Measurements from ENCODE around the gene LHFPL3. TPM values are rescaled to one million over a fixed set of nuclear protein-coding genes. Genes with fewer than 3 reads are reported as not detected.
"Not testable (repeated sequence)": the region's sequence is repeated elsewhere in the genome, so short reads cannot be mapped to it uniquely, and the experiment has no call there.

Gene LHFPL3
- total and polyA plus RNA-seq, 12 donors = 0.14 TPM; not detected in 11

DNA sequence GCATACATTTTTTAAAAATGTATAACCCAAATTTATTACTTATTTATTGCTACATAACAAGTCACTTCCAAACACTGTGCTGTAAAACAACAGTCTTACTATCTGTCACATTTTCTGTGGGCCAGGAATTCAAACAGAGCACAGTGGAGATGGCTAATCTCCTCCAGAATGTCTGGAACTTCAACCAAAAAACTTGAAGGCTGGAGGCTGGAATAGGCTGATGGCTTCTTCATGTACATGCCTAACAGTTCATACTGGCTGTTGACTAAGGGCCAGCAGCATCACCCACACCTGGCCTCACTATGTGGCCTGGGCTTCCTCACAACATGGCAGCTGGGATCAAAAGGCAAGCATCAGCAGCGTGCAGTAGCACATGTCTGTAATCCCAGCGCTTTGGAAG, 593.2 kb downstream of the LHFPL3 start:
- intact Hi-C loops (cut with DNase I) = loop anchor here in 1 of 2 donors (5.0 kb wide), 1 partner anchor 689 kb away; no protein-coding TSS in a partner anchor
- 80 to 100% (median 96%) methylated on average over 1 to 2 of the region's 2 CpGs for WGBS, 4 donors
- no peak for TF ChIP-seq POLR2A (IDR thresholded peaks at IDR 0.05)
- TF ChIP-seq, protein P1, sequence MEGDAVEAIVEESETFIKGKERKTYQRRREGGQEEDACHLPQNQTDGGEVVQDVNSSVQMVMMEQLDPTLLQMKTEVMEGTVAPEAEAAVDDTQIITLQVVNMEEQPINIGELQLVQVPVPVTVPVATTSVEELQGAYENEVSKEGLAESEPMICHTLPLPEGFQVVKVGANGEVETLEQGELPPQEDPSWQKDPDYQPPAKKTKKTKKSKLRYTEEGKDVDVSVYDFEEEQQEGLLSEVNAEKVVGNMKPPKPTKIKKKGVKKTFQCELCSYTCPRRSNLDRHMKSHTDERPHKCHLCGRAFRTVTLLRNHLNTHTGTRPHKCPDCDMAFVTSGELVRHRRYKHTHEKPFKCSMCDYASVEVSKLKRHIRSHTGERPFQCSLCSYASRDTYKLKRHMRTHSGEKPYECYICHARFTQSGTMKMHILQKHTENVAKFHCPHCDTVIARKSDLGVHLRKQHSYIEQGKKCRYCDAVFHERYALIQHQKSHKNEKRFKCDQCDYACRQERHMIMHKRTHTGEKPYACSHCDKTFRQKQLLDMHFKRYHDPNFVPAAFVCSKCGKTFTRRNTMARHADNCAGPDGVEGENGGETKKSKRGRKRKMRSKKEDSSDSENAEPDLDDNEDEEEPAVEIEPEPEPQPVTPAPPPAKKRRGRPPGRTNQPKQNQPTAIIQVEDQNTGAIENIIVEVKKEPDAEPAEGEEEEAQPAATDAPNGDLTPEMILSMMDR (IDR thresholded peaks at IDR 0.05) = no peak
- Histone ChIP-seq H3K27ac (no peak overlapping the region), H3K4me3 (no peak overlapping the region), H3K9me3 (replicated peaks in 1 of 3) (no peaks in the 10 kb centered on the region), H3K4me1 (replicated peaks in 1 of 2) (no peaks in the 10 kb centered on the region), H3K36me3 (replicated peaks in 1 of 2) (no peaks in the 10 kb centered on the region), H3K27me3 (no peaks in the 10 kb centered on the region)
- DNase-seq = no peak

DNA sequence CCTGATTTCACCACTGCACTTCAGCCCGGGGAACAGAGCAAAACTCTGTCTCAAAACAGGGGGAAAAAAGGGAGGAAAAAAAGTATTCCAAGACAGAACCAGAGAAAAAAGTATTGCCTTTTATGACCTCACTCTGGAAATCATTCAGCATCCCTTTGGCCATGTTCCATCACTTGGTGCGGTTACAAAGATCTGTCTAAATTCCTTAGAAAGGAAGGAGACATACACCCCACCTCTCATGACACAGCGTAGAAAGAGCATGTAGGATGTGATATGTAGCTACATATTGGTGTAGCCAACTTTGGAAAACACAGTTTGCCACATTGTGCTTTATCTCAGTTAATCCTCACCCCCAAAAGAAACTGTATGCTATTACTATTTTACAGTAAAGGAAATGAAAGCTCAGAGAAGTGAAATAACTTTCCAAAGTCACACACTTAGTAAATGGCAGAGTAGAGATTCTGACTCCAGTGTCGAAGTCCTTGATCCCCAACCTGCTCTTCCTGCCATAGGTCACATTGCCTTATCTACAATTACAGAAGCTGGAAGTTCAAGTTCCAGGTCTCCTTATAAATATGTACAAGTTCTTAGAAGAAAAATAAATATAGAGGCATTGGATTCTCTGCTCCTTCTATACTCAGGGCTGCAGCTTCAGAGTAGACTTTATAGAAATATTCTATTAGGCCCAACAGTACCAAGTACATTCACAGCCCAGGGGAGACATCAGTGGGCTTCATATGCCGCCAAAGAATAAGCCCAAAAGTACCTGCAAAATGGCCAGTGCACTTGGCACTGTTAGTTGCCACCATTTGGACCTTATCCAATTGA, 594.0 kb downstream of the LHFPL3 start:
- Histone ChIP-seq H3K27me3 (no peaks in the 10 kb centered on the region), H3K36me3 (replicated peaks in 1 of 2) (no peaks in the 10 kb centered on the region), H3K4me1 (replicated peaks in 1 of 2) (no peaks in the 10 kb centered on the region), H3K27ac (peak overlapping the region in 1 of 5 donors; percentile 2), H3K4me3 (no peak overlapping the region), H3K9me3 (replicated peaks in 1 of 3) (no peaks in the 10 kb centered on the region)
- no peak for DNase-seq
- 56 to 77% (median 68%) methylated on average over 5 of the region's 5 CpGs for WGBS, 4 donors
- TF ChIP-seq POLR2A (IDR thresholded peaks at IDR 0.05) = no peak
- TF ChIP-seq, protein P1 (IDR thresholded peaks at IDR 0.05) = no peak
- intact Hi-C loops (cut with DNase I) = loop anchor here in 1 of 2 donors (5.0 kb wide), 1 partner anchor 690 kb away; no protein-coding TSS in a partner anchor

DNA sequence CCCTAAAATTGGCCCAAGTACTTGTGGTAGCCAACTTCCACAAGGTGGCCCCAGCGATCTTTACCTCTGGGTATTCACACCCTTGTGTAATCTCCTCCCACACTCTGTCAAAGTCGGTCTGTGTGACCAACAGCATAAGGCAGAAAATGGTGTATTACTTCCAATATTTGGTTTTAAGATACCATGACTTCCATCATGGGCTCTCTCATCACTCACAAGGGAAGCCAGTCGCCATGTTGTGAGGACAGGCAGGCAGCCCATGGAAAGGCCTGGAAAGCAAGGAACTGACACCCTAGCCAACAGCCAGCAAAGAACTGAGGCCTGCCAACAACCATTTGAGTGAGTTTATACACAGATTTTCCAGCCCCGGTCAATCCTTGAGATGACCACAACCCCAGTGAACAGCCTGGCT, 594.6 kb downstream of the LHFPL3 start:
- WGBS, 4 donors = 25 to 36% (median 32%) methylated on average over 4 of the region's 4 CpGs
- Histone ChIP-seq H3K4me1 (replicated peaks in 1 of 2) (no peaks in the 10 kb centered on the region), H3K27me3 (no peaks in the 10 kb centered on the region), H3K36me3 (replicated peaks in 1 of 2) (no peaks in the 10 kb centered on the region), H3K9me3 (replicated peaks in 1 of 3) (no peaks in the 10 kb centered on the region), H3K4me3 (no peak overlapping the region), H3K27ac (peak overlapping the region in 2 of 5 donors; percentile 2 to 27)
- DNase-seq = peak; percentile 66 to 89 (median 81)
- intact Hi-C loops (cut with DNase I) = loop anchor here in 1 of 2 donors (5.0 kb wide), 1 partner anchor 691 kb away; no protein-coding TSS in a partner anchor
- TF ChIP-seq, protein P1 (IDR thresholded peaks at IDR 0.05) = peak; percentile 53 to 78 (median 73)
- TF ChIP-seq POLR2A (IDR thresholded peaks at IDR 0.05) = no peak

DNA sequence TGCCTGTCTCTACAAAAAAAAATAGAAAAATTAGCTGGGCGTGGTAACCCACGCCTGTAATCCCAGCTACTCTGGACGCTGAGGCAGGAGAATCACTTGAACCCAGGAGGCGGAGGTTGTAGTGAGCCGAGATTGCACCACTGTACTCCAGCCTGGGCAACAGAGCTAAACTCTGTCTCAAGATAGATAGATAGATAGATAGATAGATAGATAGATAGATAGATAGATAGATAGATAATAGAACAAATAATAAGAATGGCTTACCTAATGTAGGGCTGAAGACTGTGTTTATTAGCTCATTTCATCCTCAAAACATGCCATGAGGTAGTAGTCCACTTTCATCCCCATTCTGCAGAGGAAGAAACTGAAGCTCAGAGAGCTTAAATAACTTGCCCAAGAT, 597.8 kb downstream of the LHFPL3 start:
- H3K27ac ChIP-seq; intact Hi-C loops (cut with DNase I); H3K9me3 ChIP-seq (replicated peaks in 1 of 3); H3K4me1 ChIP-seq (replicated peaks in 1 of 2); DNase-seq; H3K36me3 ChIP-seq (replicated peaks in 1 of 2); H3K4me3 ChIP-seq; H3K27me3 ChIP-seq: not testable (repeated sequence)
- 88 to 94% (median 90%) methylated on average over 5 of the region's 5 CpGs for WGBS, 4 donors

All from adrenal gland (tissue), 12 donors.